Stimulated activated CD4-positive, alpha-beta T cell treated with anti-CD3 and anti-CD28 coated beads, TNF-alpha, amount 100 ng/mL, for 4 hours (primary cell): Measurements from ENCODE around the gene AKR7A2.
A peak's percentile ranks its signal among the peaks of the same experiment; 100 is the strongest.

Source experiments
- DNase-seq, 3 experiments: peaks; one replicate each; pipeline ENCODE4 v3.0.0-alpha.2; 2020; ENCODE audit warnings: low read depth in 3 of 3

The AKR7A2 gene

GRCh38 chr1:19343617-19344350 lies 31.8 kb upstream of the AKR7A2 start:
- no peak for DNase-seq

- DNase-seq: no peak
These were observed 31.1 kb upstream of the AKR7A2 start for GRCh38 chr1:19342894-19343616.

GRCh38 chr1:19342062-19342750 lies 30.3 kb upstream of the AKR7A2 start:
- no peak for DNase-seq

- DNase-seq: peak; percentile 59 to 68 (median 59)
These were observed 29.5 kb upstream of the AKR7A2 start for GRCh38 chr1:19341201-19342061.

GRCh38 chr1:19340387-19340937 lies 28.5 kb upstream of the AKR7A2 start:
- no peak for DNase-seq

GRCh38 chr1:19339214-19339861 lies 27.4 kb upstream of the AKR7A2 start:
- DNase-seq: no peak

- DNase-seq: no peak
These were observed 26.4 kb upstream of the AKR7A2 start for GRCh38 chr1:19338323-19338762.

- no peak for DNase-seq
These were observed 25.3 kb upstream of the AKR7A2 start for GRCh38 chr1:19337289-19337688.

- DNase-seq: no peak
These were observed 24.6 kb upstream of the AKR7A2 start for GRCh38 chr1:19336543-19336942.

- DNase-seq: no peak
These were observed 21.8 kb upstream of the AKR7A2 start for GRCh38 chr1:19333587-19334354.

- no peak for DNase-seq
These were observed 20.9 kb upstream of the AKR7A2 start for GRCh38 chr1:19332832-19333231.

GRCh38 chr1:19331262-19331878 lies 19.4 kb upstream of the AKR7A2 start:
- no peak for DNase-seq

GRCh38 chr1:19330449-19331135 lies 18.6 kb upstream of the AKR7A2 start:
- no peak for DNase-seq

- DNase-seq: no peak
These were observed 17.7 kb upstream of the AKR7A2 start for GRCh38 chr1:19329611-19330010.

GRCh38 chr1:19329188-19329587 lies 17.2 kb upstream of the AKR7A2 start:
- no peak for DNase-seq

- DNase-seq: no peak
These were observed 16.5 kb upstream of the AKR7A2 start for GRCh38 chr1:19328486-19328885.

GRCh38 chr1:19327736-19328135 lies 15.8 kb upstream of the AKR7A2 start:
- no peak for DNase-seq

GRCh38 chr1:19327301-19327700 lies 15.4 kb upstream of the AKR7A2 start:
- DNase-seq: no peak

- no peak for DNase-seq
These were observed 14.8 kb upstream of the AKR7A2 start for GRCh38 chr1:19326748-19327065.
